ENCODE measurements around the gene SCO2. TPM values are rescaled to one million over a fixed set of nuclear protein-coding genes. Genes with fewer than 3 reads are reported as not detected.

Gene SCO2
- polyA plus RNA-seq, 1 donor (not counting 4 experiments of a cell fraction or from before 2014, with no cell fraction given): 1.9 TPM

DNA sequence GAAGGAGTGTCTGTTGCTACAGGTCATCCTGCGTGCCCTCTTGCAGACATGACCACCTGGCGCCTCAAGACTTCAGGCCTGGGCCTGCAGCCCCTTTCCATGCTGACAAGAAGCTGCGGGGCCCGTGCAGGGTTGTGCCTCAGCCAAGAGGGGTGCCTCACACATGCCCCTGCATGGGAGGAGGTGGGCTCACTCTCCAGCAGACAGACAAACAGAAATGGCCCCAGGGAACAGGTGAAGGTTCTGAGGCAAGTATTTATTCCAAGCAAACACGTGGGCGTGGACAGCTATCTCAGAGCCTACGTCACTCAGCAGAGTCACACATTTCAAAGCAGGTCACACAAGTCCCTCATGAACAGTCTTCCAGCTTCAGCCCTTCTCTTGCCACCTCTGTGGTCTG, 43.2 kb upstream of the SCO2 start:
- no peak overlapping the region for H3K9ac ChIP-seq (ENCODE audit: control insufficient read depth, extremely low read depth, insufficient read depth, low read length)
- H3K79me2 ChIP-seq (ENCODE audit: control insufficient read depth, insufficient read depth, low read length): no peaks in the 10 kb centered on the region
- dilution Hi-C loops (cut with MboI; ENCODE audit: extremely low pct_ligation_motif_present, low sequenced_read_pairs): no loop called here
- peaks cover 2% of the 10 kb centered on the region for H3K4me1 ChIP-seq (ENCODE audit: control insufficient read depth, extremely low read depth, insufficient read depth, low read length)
- no peaks in the 10 kb centered on the region for H4K20me1 ChIP-seq (ENCODE audit: control insufficient read depth, extremely low read depth, insufficient read depth, low read length)
- H2AFZ ChIP-seq (ENCODE audit: control insufficient read depth, low read length): no peak overlapping the region
- H3K36me3 ChIP-seq (ENCODE audit: control insufficient read depth in 2 of 2, extremely low read depth in 1 of 2, insufficient read depth in 2 of 2, low read length in 2 of 2): peaks cover 16 to 25% of the 10 kb centered on the region in 2 experiments
- H3K27ac ChIP-seq (ENCODE audit: control insufficient read depth, insufficient read depth, low read length): no peak overlapping the region
- no peak for DNase-seq (ENCODE audit: low read depth, low spot score)
- no peaks in the 10 kb centered on the region for H3K9me1 ChIP-seq (ENCODE audit: control insufficient read depth, extremely low read depth, insufficient read depth, low read length)
- no peak for FAIRE-seq
- TF ChIP-seq, protein P1, sequence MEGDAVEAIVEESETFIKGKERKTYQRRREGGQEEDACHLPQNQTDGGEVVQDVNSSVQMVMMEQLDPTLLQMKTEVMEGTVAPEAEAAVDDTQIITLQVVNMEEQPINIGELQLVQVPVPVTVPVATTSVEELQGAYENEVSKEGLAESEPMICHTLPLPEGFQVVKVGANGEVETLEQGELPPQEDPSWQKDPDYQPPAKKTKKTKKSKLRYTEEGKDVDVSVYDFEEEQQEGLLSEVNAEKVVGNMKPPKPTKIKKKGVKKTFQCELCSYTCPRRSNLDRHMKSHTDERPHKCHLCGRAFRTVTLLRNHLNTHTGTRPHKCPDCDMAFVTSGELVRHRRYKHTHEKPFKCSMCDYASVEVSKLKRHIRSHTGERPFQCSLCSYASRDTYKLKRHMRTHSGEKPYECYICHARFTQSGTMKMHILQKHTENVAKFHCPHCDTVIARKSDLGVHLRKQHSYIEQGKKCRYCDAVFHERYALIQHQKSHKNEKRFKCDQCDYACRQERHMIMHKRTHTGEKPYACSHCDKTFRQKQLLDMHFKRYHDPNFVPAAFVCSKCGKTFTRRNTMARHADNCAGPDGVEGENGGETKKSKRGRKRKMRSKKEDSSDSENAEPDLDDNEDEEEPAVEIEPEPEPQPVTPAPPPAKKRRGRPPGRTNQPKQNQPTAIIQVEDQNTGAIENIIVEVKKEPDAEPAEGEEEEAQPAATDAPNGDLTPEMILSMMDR (optimal IDR thresholded peaks at IDR 0.05 in 1 of 3, IDR thresholded peaks at IDR 0.05 in 1 of 3, conservative IDR thresholded peaks at IDR 0.05 in 1 of 3; ENCODE audit: extremely low read depth in 1 of 3, insufficient read depth in 2 of 3, low read length in 3 of 3): no peak
- TF ChIP-seq EZH2 (IDR thresholded peaks at IDR 0.05; ENCODE audit: low read length): no peak
- no peak overlapping the region for H3K4me3 ChIP-seq (ENCODE audit: control insufficient read depth in 2 of 3, extremely low read depth in 1 of 3, insufficient read depth in 2 of 3, low read depth in 1 of 3, low read length in 3 of 3)
- no peaks in the 10 kb centered on the region for H3K9me3 ChIP-seq (ENCODE audit: control insufficient read depth, low read depth, low read length)
- H3K4me2 ChIP-seq (ENCODE audit: control insufficient read depth, extremely low read depth, insufficient read depth, low read depth, low read length): no peak overlapping the region
- H3K27me3 ChIP-seq (ENCODE audit: control insufficient read depth, extremely low read depth, insufficient read depth, low read length): no peaks in the 10 kb centered on the region

DNA sequence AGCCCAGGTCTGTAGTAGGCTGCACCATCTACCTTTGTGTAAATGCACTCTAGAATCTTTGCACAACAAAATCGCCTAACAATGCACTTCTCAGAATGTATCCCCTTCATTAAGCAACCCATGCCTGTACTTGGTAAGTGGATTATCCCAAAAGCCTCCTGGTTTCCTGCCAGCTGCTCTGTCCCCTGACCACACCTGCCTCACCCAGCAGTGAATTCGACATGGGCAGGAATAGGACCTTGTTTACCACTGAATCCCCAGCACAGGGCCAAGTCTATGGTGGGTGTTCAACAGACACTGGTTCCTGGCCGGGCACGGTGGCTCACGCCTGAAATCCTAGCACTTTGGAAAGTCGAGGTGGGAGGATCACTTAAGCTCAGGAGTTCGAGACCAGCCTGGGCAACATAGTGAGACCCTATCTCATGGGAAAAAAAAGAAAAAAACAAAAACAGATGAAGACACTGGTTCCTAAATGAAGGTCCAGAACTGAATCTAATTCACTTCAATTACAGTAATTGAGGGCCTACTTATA, 42.4 kb upstream of the SCO2 start:
- Histone ChIP-seq H3K27me3 (ENCODE audit: control insufficient read depth, extremely low read depth, insufficient read depth, low read length) (no peaks in the 10 kb centered on the region), H3K36me3 (ENCODE audit: control insufficient read depth in 2 of 2, extremely low read depth in 1 of 2, insufficient read depth in 2 of 2, low read length in 2 of 2) (peaks cover 16 to 23% of the 10 kb centered on the region in 2 experiments), H3K27ac (ENCODE audit: control insufficient read depth, insufficient read depth, low read length) (no peak overlapping the region), H3K4me2 (ENCODE audit: control insufficient read depth, extremely low read depth, insufficient read depth, low read depth, low read length) (no peak overlapping the region), H3K4me3 (ENCODE audit: control insufficient read depth in 2 of 3, extremely low read depth in 1 of 3, insufficient read depth in 2 of 3, low read depth in 1 of 3, low read length in 3 of 3) (no peak overlapping the region), H3K4me1 (ENCODE audit: control insufficient read depth, extremely low read depth, insufficient read depth, low read length) (peaks cover 9% of the 10 kb centered on the region), H3K79me2 (ENCODE audit: control insufficient read depth, insufficient read depth, low read length) (no peaks in the 10 kb centered on the region), H3K9ac (ENCODE audit: control insufficient read depth, extremely low read depth, insufficient read depth, low read length) (no peak overlapping the region), H3K9me1 (ENCODE audit: control insufficient read depth, extremely low read depth, insufficient read depth, low read length) (no peaks in the 10 kb centered on the region), H4K20me1 (ENCODE audit: control insufficient read depth, extremely low read depth, insufficient read depth, low read length) (no peaks in the 10 kb centered on the region), H3K9me3 (ENCODE audit: control insufficient read depth, low read depth, low read length) (no peaks in the 10 kb centered on the region), H2AFZ (ENCODE audit: control insufficient read depth, low read length) (no peak overlapping the region)
- no peak for FAIRE-seq
- dilution Hi-C loops (cut with MboI; ENCODE audit: extremely low pct_ligation_motif_present, low sequenced_read_pairs): no loop called here
- DNase-seq (ENCODE audit: low read depth, low spot score): no peak
- no peak for TF ChIP-seq EZH2 (IDR thresholded peaks at IDR 0.05; ENCODE audit: low read length)
- TF ChIP-seq, protein P1 (optimal IDR thresholded peaks at IDR 0.05 in 1 of 3, IDR thresholded peaks at IDR 0.05 in 1 of 3, conservative IDR thresholded peaks at IDR 0.05 in 1 of 3; ENCODE audit: extremely low read depth in 1 of 3, insufficient read depth in 2 of 3, low read length in 3 of 3): no peak
